Activated T-cell treated with anti-CD3 and anti-CD28 coated beads, Interleukin-2, amount 50 U/mL, for 48 hours (primary cell): Measurements from ENCODE around the gene JCAD.

ENCODE experiments used
- DNase-seq, 2 experiments: peaks; one replicate each; pipeline ENCODE4 v3.0.0-alpha.2; 2020

The JCAD gene

DNA sequence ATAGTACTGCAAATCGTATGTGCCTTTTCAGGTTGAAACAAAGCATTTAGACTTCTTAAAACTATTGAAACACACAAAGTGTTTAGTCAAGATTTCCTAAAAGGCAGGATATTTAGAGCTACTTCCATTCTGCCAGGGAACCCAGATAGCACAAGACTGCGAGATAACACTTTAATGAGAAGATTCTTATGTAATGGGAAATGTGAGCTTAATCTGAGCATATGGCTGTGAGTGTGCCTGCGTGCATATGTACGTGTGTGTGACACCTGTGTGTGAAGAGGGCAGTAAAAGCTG is 14.3 kb upstream of the JCAD start:
- DNase-seq: no peak

DNA sequence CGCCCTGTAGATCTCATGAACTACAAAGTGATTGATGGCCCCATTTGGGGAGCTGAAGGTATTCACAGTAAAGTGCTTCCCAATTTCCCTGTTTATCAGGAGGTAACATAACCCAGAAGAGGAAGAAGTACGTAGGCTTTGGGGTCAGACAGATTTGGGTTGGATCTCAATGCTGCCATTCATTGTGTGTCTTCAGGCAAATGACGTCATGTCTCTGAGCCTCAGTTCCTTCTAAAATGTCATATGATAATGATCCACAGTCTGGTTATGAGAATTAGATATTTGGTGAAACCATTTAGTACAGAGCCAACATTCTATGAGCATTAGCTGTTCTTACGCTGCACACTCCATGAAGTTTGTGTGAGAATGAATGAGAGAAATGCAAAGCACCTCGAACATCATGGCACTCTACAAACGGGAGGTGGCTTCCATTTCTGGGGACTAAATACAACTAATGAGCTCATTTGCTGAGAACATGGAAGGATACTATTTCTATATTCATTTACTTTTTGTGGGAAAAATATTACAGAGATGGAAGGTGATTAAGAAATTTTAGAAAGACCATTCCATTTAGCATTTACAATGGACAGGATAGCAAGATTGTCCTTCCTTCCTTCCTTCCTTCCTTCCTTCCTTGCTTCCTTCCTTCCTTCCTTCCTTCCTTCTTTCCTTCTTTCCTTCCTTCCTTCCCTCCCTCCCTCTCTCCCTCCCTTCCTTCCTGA is 13.8 kb upstream of the JCAD start:
- DNase-seq: no peak

DNA sequence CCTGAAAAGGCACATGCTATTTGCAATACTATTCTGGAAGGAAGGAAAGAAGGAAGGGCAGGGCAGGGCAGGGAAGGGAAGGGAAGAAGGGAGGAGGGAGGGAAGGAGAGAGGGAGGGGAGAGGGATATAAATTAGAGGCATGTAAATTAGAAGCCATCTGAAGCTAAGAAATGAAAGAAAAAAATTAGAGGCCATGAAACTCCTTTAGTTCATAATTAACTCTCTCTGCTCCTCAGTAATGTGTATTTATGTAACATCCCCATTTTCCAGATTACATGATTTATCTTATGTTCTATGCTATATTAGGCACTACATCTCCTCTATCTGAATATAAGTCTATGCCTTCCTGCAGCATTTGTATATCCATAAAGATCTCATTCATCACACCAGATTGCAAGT is 12.7 kb upstream of the JCAD start:
- DNase-seq: no peak

DNA sequence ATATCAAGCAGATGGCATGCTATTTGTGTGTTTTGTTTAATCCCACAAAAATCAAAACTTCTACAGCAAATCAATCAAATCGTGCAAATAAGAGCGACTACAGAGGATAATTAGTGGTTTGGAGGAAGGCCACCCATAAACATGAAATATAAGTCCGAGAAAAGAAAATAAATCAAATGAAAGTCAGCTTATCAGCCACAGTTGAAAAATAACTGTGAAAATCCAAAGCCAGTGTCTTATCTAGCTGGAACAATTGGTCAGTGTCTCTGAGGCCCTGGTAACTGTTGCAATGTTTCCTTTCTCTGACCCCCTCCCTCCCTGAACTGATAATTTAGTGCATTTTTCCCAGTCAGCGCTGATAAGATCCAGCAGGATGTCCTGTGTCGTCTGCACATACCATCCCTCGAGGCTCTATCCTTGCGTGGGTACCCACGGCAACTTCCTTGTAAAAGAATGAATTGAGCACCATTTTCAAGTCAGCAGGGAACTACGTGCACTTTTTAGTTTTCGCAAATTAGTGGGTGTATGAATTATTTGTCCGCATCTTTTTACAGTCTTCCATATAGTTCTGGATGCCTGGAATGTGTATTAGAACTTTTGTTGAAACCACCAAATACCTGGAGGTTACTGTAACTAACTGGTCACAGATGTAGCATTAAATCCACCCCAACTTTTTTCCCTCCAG is 10.8 kb upstream of the JCAD start:
- DNase-seq: no peak

DNA sequence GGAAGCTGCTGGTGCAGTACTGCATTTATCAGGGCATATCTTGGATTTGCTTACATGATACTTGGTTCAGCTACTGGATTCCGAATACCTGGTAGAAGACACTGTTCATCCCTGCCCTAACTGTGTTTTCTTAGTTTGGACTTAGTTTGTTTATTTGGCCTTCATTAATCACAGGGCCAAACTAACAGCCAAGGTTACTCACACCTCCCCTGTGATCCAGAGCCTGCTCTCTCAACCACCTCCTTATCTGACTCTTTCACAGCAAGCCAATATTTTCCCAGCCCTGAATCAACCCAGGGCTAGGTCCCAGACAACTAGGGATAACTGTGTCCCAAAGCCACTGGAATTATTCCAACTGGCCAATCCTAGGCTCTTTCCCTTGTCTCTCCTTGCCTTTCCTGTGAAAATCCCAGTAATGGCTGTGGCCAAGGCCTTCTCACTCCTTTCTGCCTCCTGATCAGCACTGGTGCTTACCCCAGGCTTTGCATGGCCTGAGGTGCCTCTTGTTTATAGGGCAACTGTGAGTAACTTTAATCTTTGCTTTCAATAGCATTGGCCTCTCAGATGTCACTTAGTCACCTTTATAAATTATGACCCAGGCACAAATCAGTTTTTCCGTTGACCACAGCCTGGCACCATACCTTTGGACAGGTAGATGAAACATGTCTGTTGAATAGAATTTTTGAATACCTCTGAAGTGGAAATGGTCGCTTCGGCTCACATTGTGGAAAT is 9.3 kb upstream of the JCAD start:
- no peak for DNase-seq

DNA sequence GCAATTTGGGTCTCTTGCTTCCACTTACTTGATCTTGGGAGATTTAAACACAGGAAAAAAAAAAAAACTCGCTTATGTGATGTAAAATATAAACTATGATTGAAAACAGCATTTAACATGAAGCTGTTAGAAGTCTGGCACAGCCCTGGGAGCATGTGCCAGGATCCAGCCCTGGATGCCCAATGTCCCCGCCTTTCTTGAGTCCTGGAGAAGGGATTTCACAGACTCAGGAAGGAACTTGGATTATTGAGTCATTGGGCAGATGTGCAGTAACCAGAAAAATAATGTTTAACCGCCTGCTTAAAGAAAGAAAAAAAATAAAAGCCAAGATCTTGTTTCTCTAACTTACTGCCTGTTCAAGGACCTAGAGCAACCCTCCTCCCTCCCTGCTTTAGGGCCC is 3.7 kb upstream of the JCAD start:
- no peak for DNase-seq

DNA sequence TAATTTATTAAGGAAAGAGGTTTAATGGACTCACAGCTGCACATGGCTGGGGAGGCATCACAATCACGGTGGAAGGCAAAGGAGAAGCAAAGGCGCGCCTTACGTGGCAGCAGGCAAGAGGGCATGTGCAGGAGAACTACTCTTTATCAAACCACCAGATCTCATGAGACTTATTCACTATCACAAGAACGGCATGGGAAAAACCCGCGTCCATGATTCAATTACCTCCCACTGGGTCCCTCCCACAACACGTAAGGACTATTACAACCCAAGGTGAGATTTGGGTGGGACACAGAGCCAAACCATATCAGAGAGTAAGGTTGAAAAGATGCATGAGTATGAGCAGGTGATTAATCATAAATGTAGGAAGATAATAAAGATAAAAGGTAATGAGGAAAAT is 3.2 kb upstream of the JCAD start:
- no peak for DNase-seq

DNA sequence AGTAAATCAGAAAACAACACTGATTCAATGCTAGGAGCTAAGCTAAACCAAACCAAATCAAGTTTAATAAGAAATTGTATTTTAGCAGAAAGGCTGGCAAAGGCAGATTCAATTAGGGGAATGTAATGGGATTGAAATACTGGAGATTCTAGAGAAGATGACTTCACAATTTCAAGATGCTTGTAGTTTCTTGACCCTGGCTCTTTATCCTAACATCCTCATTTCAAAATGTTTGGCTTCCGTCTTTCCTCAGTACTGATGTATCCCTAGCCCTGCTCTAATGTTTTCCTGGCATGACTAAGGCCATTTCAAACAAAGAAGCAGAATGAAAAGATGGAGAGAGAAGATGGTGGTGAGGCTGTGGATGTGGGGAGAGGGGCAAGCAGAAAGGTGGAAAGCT is 2.7 kb upstream of the JCAD start:
- no peak for DNase-seq

DNA sequence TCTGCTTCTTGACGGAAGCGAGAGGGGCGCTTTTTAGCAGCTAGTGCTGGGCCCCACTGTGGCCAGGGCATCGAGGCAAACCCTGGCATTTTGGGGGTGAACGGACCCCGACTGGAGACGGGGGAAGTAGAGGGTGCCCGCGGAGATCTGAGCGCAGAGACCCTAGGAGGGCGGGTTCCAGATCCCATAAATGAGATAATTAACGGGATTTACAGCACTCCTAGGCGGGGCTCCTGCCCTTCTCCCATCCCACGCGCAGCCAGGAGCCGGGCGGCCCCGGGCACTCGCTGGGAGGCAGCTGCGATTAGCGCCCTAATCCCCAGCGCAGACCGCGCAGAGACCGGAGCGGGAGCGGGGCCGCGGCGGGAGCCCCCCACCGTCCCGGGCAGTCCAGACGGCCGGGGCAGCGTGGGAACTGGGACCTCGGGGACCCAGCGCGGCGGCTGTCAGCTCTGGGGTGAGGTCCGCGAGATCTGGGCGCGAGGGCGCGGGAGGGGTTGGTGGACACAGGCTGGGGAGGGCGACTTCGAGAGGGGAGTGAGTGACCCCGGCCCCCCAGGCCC is 735 bp downstream of the JCAD start:
- no peak for DNase-seq

DNA sequence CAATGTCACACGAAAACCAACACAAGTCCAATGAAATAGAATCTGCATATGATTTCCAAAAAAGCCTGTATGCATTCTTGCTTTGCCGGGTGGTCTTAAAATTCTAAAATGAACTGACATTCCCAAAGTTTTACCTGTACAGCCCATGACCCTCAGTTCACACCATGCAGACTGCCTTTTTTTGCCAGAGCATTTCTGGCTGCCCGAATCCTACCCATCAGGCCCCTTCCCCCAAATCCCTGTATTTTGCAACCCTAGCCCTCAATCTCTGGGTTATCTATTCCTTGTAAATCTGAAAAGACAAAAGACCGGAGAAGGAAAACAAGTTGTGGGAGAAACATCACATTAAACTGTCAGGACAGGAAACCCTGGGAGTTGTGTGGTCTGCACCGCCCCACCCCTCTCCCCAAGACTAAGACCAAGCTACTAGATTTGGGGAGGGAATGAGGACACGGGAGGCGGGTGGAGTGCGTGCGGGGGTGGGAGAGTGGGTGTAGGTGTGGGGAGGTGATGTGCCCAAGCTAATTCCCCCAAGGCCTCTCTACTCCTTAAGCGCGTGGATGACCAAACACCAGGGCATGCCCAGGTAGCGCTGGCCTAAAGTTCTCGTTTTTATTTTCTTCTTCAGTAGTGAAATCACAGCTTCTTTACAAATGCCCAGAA is 1.4 kb downstream of the JCAD start:
- DNase-seq: no peak

DNA sequence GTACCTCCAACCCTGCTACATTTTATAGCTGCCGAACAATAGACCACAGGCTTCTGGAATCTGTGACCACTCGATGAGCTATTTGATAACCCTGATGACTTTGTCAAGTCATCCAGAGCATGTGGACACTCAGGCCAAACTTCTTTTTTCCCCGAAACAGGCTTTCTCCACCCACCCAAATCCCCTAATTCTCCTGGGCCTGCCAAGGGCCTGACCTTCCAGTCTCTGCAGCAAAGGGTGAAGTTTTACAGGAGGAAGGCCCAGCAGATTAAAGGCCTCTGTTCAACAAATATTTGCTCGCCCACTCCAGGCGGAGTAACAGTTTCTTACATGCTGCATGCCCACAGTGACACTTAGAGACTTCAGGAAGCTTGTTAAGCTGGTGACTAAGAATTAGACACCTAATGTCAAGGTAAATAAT is 2.0 kb downstream of the JCAD start:
- DNase-seq: no peak

DNA sequence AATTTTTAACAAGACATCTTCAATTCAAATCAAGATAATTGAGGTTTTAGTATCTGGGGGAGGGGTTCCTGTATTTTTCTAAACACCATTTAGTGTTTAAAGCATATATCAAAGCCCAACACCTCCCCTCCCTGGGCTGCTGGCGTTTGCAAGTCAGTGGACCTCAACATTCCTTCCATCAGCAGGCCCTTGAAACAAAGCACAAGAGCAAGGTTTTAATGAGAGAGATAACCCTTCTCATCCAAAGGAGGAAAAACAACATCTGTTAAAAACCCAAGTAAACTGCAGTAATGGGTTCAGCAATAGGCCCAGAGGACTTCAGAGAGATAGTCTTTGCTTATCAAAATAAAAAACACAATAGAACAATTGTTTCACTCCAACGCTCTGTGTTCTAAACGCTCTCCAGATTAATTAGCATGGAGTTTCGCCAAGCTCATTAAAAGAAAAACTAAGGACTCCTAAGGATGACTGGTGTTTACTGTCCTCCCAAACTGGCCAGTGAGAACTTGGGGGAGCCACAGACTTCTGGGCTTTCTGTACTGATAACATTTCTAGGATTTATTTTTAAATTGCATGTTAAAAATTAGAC is 2.5 kb downstream of the JCAD start:
- DNase-seq: no peak

DNA sequence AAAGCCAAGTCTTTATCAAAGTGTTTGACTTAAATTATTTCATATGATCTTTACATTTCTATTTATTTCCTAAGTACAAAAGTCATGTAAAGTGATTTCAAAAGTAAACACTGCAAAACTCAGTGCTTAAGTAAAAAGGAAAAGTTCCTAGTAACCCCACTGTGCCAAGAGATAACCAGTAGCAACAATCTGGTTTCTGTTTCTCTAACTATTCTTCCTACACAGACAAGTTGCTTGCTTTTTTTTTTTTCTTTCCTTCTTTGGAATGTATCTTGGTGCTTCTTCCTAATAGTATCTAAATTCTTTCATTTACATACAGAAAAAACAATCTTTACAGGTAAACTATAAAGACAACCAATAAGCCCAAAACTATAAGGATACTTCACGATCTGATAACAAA is 3.1 kb downstream of the JCAD start:
- no peak for DNase-seq

DNA sequence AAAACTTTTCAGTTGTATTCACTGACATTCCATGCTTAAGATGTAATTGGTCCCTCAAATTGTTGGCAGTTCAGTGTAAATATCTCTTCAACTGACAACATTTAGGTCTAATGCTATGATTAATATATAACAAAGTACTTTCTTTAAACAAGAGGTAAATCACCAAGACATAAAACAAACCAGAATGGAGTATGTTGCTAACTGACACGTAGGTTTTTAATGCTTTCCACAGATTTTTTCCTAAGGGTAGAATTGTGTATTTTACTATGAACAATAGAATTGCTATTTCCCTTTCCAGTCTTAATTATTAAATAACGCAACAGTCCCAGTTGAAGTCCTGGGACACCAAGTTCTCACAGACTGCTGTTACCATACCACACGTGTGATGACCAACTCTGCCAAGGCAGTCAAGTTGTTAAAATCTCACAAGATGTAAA is 4.1 kb downstream of the JCAD start:
- DNase-seq: no peak

DNA sequence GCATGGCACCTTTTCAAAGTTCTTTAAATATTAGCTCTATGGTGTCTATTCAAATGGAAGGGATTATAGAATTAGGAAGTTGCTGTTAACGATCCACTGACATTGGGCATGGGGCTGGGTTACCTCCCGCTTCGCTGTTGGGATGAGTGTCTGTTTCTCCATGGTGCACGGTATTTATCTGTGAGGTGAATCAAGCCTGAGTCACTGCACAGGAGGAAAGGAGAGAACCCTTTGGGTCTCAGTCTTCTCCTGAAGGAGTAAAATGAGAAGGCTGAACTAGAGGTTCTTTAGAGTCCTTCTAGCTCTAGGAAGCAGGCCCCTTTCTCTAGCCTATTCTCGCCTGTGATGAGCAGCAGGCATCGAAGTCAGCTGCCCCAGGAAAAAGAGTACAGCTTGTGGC is 7.3 kb downstream of the JCAD start:
- no peak for DNase-seq

DNA sequence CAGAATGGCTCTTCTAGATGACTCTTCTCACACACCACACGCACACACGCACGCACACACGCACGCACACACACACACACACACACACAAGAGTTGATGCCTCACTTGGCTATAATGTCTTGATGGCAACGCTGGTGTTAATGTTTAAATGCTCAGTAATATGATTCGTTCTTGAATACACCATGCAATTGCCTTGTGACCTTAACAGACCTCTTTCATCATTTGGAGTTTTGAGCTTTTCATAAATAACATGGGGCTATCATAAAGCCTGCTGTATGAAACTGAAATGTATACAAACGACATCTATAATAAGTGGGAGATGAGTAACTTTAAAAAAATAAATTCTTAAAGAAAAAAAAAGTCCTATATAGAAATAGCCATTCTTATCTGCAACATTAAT is 8.2 kb downstream of the JCAD start:
- DNase-seq: no peak

DNA sequence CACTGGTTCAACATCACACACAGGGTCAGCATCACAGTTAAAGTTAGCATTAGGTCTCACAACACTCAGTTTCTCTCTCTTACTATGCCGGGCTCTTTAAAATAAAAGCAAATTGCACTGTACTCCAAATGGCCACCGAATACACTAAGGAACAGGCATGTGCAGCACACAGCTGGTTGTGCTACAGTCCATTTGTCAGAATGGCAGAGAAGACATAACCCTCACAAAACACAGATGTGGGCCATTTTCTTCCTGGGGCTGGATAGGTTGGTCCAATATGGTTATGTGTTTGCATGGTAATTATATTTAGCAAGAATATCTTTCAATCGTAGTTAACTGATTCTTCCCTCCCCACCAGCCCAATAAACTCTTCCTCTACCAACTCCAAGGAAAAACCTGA is 9.0 kb downstream of the JCAD start:
- DNase-seq: no peak

DNA sequence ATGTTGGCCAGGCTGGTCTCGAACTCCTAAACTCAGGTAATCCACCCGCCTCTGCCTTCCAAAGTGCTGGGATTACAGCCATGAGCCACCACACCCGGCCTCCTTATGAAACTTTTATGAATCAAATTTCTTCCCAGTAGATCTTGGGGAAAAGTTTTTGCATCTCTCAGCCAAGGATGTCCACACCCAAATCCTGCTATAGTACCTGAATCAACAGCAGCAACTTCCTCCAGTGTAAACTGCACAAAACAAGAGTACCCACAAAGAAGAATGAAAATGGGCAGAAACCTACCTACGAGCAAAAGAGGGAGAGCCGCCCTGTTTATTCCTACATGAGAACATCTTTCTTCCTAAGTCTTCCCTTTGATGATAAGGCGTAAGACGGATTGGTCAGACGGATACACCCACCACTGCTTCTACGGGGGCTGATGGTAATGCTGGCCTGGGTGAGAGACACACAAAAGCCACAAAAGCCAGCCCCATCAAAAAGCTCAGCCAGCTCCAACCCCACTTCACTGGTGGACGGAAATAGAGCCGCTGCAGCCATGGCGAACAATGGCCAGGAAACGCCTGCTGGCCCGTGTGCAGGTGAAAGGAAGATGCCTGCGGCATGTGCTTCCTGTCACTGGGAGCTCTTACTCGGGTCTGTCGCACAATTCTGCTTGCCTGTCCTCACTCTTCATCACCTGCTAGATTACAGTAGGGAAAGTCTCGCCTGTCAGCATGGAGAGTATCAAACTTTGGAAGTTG is 10.4 kb downstream of the JCAD start:
- DNase-seq: no peak

DNA sequence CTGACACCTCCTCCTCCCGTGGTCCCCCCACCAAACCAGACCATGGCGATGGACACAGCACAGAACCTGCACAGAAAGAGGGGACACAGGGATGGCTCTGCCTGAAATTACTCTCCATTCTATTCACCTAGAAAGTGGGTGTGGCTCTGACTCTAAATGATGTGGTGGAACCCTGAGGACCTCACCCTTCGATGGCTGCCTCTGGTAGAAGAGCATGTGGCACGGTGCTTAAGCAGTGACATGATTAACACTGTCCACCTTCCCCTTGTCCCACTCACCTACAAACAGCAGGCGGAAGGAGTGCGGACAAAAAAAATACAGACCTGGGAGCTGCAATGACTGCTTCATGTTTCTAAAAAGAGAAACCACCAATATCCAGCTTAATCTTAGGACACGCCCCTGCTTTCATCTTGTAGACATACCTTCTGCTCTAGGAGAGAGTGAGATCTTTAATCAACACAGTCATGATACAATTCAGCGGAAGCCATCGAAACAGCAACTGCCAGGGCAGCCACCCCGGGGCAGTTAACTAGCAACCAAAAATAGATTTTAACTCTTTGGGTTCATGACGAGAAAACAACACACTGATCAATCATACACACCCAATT is 11.4 kb downstream of the JCAD start:
- no peak for DNase-seq

DNA sequence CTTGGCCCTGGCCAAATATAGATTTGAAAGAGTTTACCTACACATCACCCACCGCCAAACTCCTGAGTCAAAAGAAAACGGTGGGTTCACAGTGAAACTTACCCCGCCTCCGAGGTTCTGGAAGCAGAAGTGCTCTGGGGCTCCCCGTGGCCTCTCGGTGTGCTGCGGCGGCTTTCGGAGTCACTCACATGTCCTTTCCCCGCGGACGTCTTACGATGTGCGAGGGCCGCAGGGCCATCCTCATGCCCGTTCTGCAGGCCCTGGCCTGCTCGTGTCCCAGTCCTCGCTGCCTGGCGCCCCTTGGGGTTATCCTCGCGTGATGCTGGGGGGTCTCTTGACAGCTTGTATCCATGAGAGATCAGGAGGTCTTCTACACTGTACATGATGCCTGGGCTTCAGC is 12.0 kb downstream of the JCAD start:
- no peak for DNase-seq

DNA sequence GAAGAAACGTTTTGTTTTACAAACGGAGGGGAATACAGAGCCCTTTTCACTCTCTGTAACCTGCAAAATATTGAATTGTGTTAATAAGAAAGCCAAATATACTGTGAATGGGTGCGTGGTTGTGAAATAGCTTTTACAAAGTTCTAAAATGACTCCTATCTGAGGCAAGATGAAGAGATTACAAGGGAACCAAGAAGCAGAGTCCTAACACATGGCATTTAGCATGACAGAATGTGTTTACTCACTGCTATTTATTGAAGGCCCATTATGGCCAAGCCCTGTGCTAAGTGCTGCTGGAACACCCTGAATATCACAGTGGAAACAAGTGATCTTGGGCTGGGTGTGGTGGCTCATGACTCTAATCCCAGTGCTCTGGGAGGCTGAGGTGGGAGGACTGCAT is 12.9 kb downstream of the JCAD start:
- no peak for DNase-seq

DNA sequence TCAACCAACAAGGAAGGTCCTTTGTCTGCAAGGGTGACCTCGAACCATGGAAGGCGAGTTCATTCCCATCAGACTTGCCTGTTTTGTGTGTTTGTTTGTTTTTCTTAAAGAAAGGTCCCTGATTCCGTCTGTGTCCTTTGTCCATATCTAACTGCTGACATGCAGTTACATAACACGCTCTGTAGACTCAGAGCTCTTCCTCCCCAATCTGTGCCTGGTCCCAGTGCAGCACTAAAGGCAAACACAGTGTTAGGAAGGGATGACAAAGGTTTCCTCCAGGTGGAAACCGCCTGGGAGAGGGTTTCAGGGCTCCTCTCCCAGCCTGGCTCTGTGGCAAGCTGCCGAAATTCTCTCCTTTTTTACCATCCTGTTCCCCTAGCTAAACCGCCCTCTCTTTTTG is 13.4 kb downstream of the JCAD start:
- no peak for DNase-seq
